DOHH2 (cell line): ENCODE measurements around the gene VASH1.

Source experiments
- H3F3A ChIP-seq: fragments of 200-600 bp; sonication (generic), shearing (Covaris generic); 2 replicates; pipeline ENCODE4 v1.6.0; 2016; ENCODE audit warnings: antibody characterized with exemption, mild to moderate bottlenecking; ENCODE audit not compliant: control insufficient read depth, insufficient read depth
- H3K27ac ChIP-seq: fragments of 200-600 bp; sonication (generic); 2 replicates; pipeline ENCODE4 v1.5.1; 2014; ENCODE audit warnings: low read depth, mild to moderate bottlenecking, low read length, moderate library complexity
- H3K27me3 ChIP-seq: fragments of 200-600 bp; sonication (generic); 2 replicates; pipeline ENCODE4 v1.6.1; 2014; ENCODE audit warnings: mild to moderate bottlenecking, low read length, mixed read lengths; ENCODE audit not compliant: control insufficient read depth
- H3K36me3 ChIP-seq: fragments of 200-600 bp; sonication (generic); 2 replicates; pipeline ENCODE4 v1.6.1; 2014; ENCODE audit warnings: mild to moderate bottlenecking, low read length, moderate library complexity, mixed read lengths; ENCODE audit not compliant: control insufficient read depth
- H3K4me1 ChIP-seq: fragments of 200-600 bp; sonication (generic); 2 replicates; pipeline ENCODE4 v1.6.1; 2014; ENCODE audit warnings: mild to moderate bottlenecking, low read length, mixed read lengths; ENCODE audit not compliant: control insufficient read depth
- H3K4me2 ChIP-seq: fragments of 200-600 bp; sonication (generic); 2 replicates; pipeline ENCODE4 v1.6.0; 2014; ENCODE audit warnings: mild to moderate bottlenecking, low read length, moderate library complexity
- H3K4me3 ChIP-seq: fragments of 200-600 bp; sonication (generic); 2 replicates; pipeline ENCODE4 v1.5.1; 2014; ENCODE audit warnings: mild to moderate bottlenecking, low read length, mixed read lengths
- H3K79me2 ChIP-seq: fragments of 200-600 bp; sonication (generic); 2 replicates; pipeline ENCODE4 v1.6.1; 2014; ENCODE audit warnings: mild to moderate bottlenecking, low read length, mixed read lengths; ENCODE audit not compliant: control insufficient read depth
- H3K9me2 ChIP-seq: fragments of 200-600 bp; sonication (generic); replicated peaks from 2 replicates; pipeline ENCODE4 v1.6.1; 2014; ENCODE audit warnings: mild to moderate bottlenecking, low read length, mixed read lengths; ENCODE audit not compliant: control insufficient read depth
- H3K9me3 ChIP-seq: fragments of 200-600 bp; sonication (generic); 2 replicates; pipeline ENCODE4 v1.6.1; 2014; ENCODE audit warnings: antibody characterized with exemption, low read length, mixed read lengths; ENCODE audit not compliant: control insufficient read depth, insufficient read depth
- H4K20me1 ChIP-seq: fragments of 200-600 bp; sonication (generic); 2 replicates; pipeline ENCODE4 v1.6.0; 2014; ENCODE audit warnings: low read depth, mild to moderate bottlenecking, antibody characterized with exemption, low read length, moderate library complexity; ENCODE audit not compliant: control insufficient read depth, insufficient read depth
- EZH2phosphoT487 ChIP-seq: fragments of 200-600 bp; sonication (generic); IDR thresholded peaks from 2 replicates; pipeline ENCODE4 v1.6.1; 2017; ENCODE audit warnings: borderline replicate concordance, mild to moderate bottlenecking, antibody characterized with exemption, low read length, moderate library complexity, mixed read lengths
- TF ChIP-seq, protein P1 (sequence below): fragments of 200-600 bp; sonication (generic); IDR thresholded peaks from one replicate; pipeline ENCODE4 v1.5.1; 2014; ENCODE audit warnings: antibody characterized with exemption, mild to moderate bottlenecking, low read depth, low read length; ENCODE audit not compliant: poor library complexity, severe bottlenecking

VASH1 gene

DNA sequence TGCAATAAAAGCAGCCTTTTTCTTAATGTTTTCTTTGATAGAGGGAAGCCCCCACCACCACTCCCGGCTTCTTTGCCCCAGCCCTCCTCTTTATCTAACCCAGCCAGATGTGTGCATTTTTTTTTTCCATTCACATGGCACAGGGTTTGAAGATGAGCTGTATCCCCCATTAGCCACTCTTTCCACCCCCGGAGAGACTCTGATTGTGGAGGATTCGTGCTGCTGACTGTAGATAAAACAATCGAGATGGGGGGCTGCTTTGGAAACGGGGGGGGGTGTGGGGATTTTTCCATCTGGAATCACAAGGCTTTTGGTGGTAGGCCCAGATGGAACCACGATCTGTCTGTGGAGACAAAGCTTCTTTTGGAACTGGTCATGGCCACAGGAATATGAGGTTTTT is 46.2 kb upstream of the VASH1 start:
- H3K9me3 ChIP-seq: no peaks in the 10 kb centered on the region
- no peaks in the 10 kb centered on the region for H3F3A ChIP-seq
- peaks cover 9% of the 10 kb centered on the region for H3K27me3 ChIP-seq
- H3K4me3 ChIP-seq: no peak overlapping the region
- no peak overlapping the region for H3K4me2 ChIP-seq
- H4K20me1 ChIP-seq: no peaks in the 10 kb centered on the region
- H3K79me2 ChIP-seq: no peaks in the 10 kb centered on the region
- H3K4me1 ChIP-seq: peaks cover 2% of the 10 kb centered on the region
- TF ChIP-seq, protein P1, sequence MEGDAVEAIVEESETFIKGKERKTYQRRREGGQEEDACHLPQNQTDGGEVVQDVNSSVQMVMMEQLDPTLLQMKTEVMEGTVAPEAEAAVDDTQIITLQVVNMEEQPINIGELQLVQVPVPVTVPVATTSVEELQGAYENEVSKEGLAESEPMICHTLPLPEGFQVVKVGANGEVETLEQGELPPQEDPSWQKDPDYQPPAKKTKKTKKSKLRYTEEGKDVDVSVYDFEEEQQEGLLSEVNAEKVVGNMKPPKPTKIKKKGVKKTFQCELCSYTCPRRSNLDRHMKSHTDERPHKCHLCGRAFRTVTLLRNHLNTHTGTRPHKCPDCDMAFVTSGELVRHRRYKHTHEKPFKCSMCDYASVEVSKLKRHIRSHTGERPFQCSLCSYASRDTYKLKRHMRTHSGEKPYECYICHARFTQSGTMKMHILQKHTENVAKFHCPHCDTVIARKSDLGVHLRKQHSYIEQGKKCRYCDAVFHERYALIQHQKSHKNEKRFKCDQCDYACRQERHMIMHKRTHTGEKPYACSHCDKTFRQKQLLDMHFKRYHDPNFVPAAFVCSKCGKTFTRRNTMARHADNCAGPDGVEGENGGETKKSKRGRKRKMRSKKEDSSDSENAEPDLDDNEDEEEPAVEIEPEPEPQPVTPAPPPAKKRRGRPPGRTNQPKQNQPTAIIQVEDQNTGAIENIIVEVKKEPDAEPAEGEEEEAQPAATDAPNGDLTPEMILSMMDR: no peak
- no peak for TF ChIP-seq EZH2phosphoT487
- no peaks in the 10 kb centered on the region for H3K36me3 ChIP-seq
- H3K9me2 ChIP-seq: no peaks in the 10 kb centered on the region
- no peak overlapping the region for H3K27ac ChIP-seq

DNA sequence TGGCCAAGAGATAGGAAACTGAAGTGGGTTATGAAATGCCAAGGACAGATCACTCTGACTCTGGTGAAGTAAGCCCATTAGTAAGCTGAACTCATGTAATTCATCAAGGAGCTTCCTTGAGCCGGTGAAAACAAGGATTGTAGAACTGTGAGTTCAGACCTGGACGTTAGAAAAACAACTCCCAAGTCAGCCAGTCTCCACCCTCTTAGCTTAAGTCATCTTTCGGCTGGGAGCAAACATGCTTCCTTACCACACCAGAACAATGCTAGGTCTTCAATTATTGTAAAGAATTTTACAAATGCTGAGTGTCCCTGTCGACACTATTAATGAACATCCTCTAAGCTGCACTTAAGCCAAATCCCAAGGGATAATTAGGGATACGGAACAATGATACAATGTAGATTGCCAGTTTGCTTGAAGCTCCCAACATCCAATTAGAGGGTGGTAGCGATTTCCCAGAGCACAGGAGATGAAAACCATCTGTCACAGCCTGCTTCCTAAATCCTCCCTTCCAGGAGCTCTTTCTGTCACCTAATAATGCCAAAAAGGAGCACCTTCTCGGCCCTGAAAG is 45.7 kb upstream of the VASH1 start:
- TF ChIP-seq, protein P1: no peak
- TF ChIP-seq EZH2phosphoT487: no peak
- H3K9me2 ChIP-seq: no peaks in the 10 kb centered on the region
- no peaks in the 10 kb centered on the region for H4K20me1 ChIP-seq
- peaks cover 7% of the 10 kb centered on the region for H3K4me1 ChIP-seq
- H3K27me3 ChIP-seq: peaks cover 9% of the 10 kb centered on the region
- H3K4me3 ChIP-seq: no peak overlapping the region
- H3K27ac ChIP-seq: no peak overlapping the region
- H3K79me2 ChIP-seq: no peaks in the 10 kb centered on the region
- no peaks in the 10 kb centered on the region for H3F3A ChIP-seq
- H3K36me3 ChIP-seq: no peaks in the 10 kb centered on the region
- H3K4me2 ChIP-seq: no peak overlapping the region
- no peaks in the 10 kb centered on the region for H3K9me3 ChIP-seq

DNA sequence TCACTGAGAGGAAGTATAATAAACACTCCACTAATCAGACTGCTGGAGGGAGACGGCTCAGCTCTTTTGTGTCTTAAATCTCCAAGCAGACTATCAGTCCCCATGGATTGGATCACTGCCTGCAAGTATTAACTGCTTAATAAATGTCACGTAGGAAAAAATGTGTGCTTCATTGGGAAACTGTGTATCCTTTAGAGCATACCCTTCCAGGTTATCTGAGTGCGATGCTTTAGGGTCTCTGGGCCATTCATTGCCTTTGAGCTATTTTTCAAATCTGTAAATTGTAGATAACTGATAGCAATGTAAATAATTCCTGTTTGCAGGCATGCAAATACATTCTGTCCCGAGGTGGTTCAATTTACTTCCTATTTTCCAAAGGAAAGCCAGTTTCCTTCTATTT is 45.0 kb upstream of the VASH1 start:
- Histone ChIP-seq H3K79me2 (no peaks in the 10 kb centered on the region), H3K4me1 (peaks cover 9% of the 10 kb centered on the region), H4K20me1 (no peaks in the 10 kb centered on the region), H3K27me3 (peaks cover 9% of the 10 kb centered on the region), H3K4me2 (no peak overlapping the region), H3F3A (no peaks in the 10 kb centered on the region), H3K4me3 (no peak overlapping the region), H3K27ac (no peak overlapping the region), H3K9me2 (no peaks in the 10 kb centered on the region), H3K9me3 (no peaks in the 10 kb centered on the region), H3K36me3 (no peaks in the 10 kb centered on the region)
- TF ChIP-seq, protein P1: no peak
- TF ChIP-seq EZH2phosphoT487: no peak
